Kidney (tissue), 14 donors: ENCODE data around the gene TPBGL. TPM values are rescaled to one million over a fixed set of nuclear protein-coding genes. Genes with fewer than 3 reads are reported as not detected.

Experiments
- DNase-seq, 5 donors: peaks; one replicate each; pipeline ENCODE4 v3.0.0-alpha.2; 2013 to 2020
- FAIRE-seq: peaks from 2 replicates; lab custom pipeline; 2012; peaks lifted over from hg19 to GRCh38; lab: Jason Lieb, UNC
- H3K27ac ChIP-seq, 2 donors: one replicate each; pipeline ENCODE4 v1.7.0; 2013; ENCODE audit warnings: low read depth in 2 of 2, low read length in 2 of 2, inconsistent platforms in 1 of 2
- H3K27me3 ChIP-seq: one replicate; pipeline ENCODE4 v1.7.1; 2013; ENCODE audit warnings: low read length, inconsistent platforms; ENCODE audit not compliant: control insufficient read depth, insufficient read depth
- H3K36me3 ChIP-seq, 3 donors: one replicate each; pipeline versions ENCODE4 v1.7.0 to v1.7.1; 2013; ENCODE audit warnings: low read length in 3 of 3, control low read depth in 1 of 3, inconsistent platforms in 1 of 3; ENCODE audit not compliant: insufficient read depth in 3 of 3, control insufficient read depth in 2 of 3
- H3K4me1 ChIP-seq, 3 donors: one replicate each; pipeline versions ENCODE4 v1.7.0 to v1.7.1; 2013; ENCODE audit warnings: low read length in 3 of 3, inconsistent platforms in 1 of 3, low read depth in 1 of 3; ENCODE audit not compliant: control insufficient read depth in 2 of 3, insufficient read depth in 2 of 3
- H3K4me3 ChIP-seq, 3 donors: one replicate each; pipeline versions ENCODE4 v1.7.0 to v1.8.1; 2013; ENCODE audit warnings: low read length in 3 of 3, control low read depth in 1 of 3, inconsistent platforms in 1 of 3
- H3K9ac ChIP-seq, 3 donors: one replicate each; pipeline versions ENCODE4 v1.7.0 to v1.7.1; 2013; ENCODE audit warnings: low read length in 3 of 3, control low read depth in 1 of 3, inconsistent platforms in 1 of 3
- H3K9me3 ChIP-seq, 3 donors: one replicate each; pipeline versions ENCODE4 v1.7.0 to v1.7.1; 2013; ENCODE audit warnings: low read length in 3 of 3, control low read depth in 1 of 3, inconsistent platforms in 1 of 3; ENCODE audit not compliant: control insufficient read depth in 2 of 3, insufficient read depth in 1 of 3
- CTCF ChIP-seq: IDR thresholded peaks from 3 replicates; pipeline ENCODE4 v1.5.1; 2012; ENCODE audit warnings: mild to moderate bottlenecking, moderate library complexity, borderline replicate concordance; ENCODE audit not compliant: insufficient read depth; ENCODE audit errors: extremely low read depth
- intact Hi-C: fragments of 100-400 bp; cut with DNase I; formaldehyde crosslinking; loops from one replicate; pipeline ENCODE4 v1.11.1; 2022
- polyA plus RNA-seq: library from polyadenylated mRNA; stranded (reverse); fragments of 350-450 nt; fragmentation: Illumina TruSeq; extraction: RNeasy Lipid Tissue Mini Kit (QIAGEN cat#74804); gene quantifications from one replicate; pipeline ENCODE4 v1.2.3, GENCODE V29; 2014; ENCODE audit warnings: low read depth, low replicate concordance; ENCODE audit not compliant: insufficient read depth
- total RNA-seq: library from RNA; stranded (reverse); fragmentation: NEBNext Ultra II Directional; extraction: Animal tissue kit (Norgen Biotek cat#: 25700); gene quantifications from one replicate; pipeline ENCODE4 v1.2.1, GENCODE V29; 2021
- donor health status: control.
- donor health status: control.
- donor health status: control.
- donor health status: control.
- donor health status: control.
- donor health status: DM: yes; HTN: yes; CAD: no.
- donor health status: Normal renal cell carcinoma (clear cell type).

Gene TPBGL
- total and polyA plus RNA-seq, 2 donors from 2014 or later, result 0.13 to 0.69 TPM

- Histone ChIP-seq H3K27me3 (no peaks in the 10 kb centered on the region), H3K9ac (no peak overlapping the region), H3K4me3 (no peak overlapping the region), H3K27ac (no peak overlapping the region), H3K36me3 (no peaks in the 10 kb centered on the region), H3K9me3 (no peaks in the 10 kb centered on the region), H3K4me1 (peaks cover 0 to 5% (median 3%) of the 10 kb centered on the region in 3 donors)
- no peak for TF ChIP-seq CTCF
- intact Hi-C loops, result no loop called here
- FAIRE-seq (no peak), DNase-seq (peak in 1 of 5 donors; percentile 8)
Observed at GRCh38 chr11:75204012-75204674, 36.4 kb upstream of the TPBGL start.

- peaks cover 0 to 5% (median 3%) of the 10 kb centered on the region in 3 donors for H3K4me1 ChIP-seq
- no peaks in the 10 kb centered on the region for H3K9me3 ChIP-seq
- no peak overlapping the region for H3K4me3 ChIP-seq
- no peak overlapping the region for H3K9ac ChIP-seq
- TF ChIP-seq CTCF, result peak; percentile 86
- H3K36me3 ChIP-seq, result no peaks in the 10 kb centered on the region
- no peak for FAIRE-seq
- H3K27ac ChIP-seq, result no peak overlapping the region
- intact Hi-C loops, result no loop called here
- H3K27me3 ChIP-seq, result no peaks in the 10 kb centered on the region
- peak; percentile 88 to 94 (median 91) for DNase-seq
Observed at GRCh38 chr11:75204685-75205563, 35.6 kb upstream of the TPBGL start.

DNA sequence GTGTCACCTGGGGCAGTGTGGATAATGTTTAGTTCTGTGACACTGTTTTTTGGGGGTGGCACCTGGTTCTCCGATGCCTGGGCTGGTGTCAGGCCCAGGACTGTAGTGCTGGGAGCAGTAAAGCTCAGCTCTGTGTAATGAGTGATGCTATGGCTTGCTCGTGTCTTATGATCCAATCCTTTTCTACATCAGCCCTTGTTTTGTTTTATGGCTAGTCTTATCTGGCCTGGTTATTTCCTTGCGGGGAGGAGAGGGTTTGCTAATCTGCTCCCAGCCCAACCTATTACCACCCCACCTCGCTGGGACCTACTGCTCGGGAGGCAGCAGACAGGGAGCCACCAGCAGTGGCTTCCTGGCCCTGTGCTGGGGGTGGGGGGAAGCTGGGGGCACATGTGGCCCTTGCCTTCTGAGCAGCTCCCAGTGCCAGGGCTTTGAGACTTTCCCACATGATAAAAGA is 35.0 kb upstream of the TPBGL start:
- intact Hi-C loops, result no loop called here
- DNase-seq (no peak), FAIRE-seq (no peak)
- peaks cover 0 to 5% (median 3%) of the 10 kb centered on the region in 3 donors for H3K4me1 ChIP-seq
- H3K4me3 ChIP-seq, result no peak overlapping the region
- no peak overlapping the region for H3K9ac ChIP-seq
- H3K27ac ChIP-seq, result no peak overlapping the region
- no peaks in the 10 kb centered on the region for H3K27me3 ChIP-seq
- TF ChIP-seq CTCF, result no peak
- no peaks in the 10 kb centered on the region for H3K36me3 ChIP-seq
- no peaks in the 10 kb centered on the region for H3K9me3 ChIP-seq
